ENCODE measurements around the gene RPUSD1. TPM values are rescaled to one million over a fixed set of nuclear protein-coding genes. Genes with fewer than 3 reads are reported as not detected.

Gene RPUSD1
- total and polyA plus RNA-seq, 2 of the 13 experiments (the other 11 are each of a cell fraction or from before 2014, with no cell fraction given), result 13.1 to 26.2 TPM

GRCh38 chr16:740764-741505, 47.2 kb downstream of the RPUSD1 start, which contains the start of gene CIAO3 (continued):
- TF ChIP-seq TFDP2 (CRISPR knock-in tag; IDR thresholded peaks at IDR 0.05), result peak; percentile 84
- peak; percentile 70; the same call in 1 of the 2 replicates for TF ChIP-seq ZNF232 (CRISPR knock-in tag; IDR thresholded peaks at IDR 0.05; ENCODE audit: borderline replicate concordance)
- TF ChIP-seq ZNF678 (CRISPR knock-in tag; IDR thresholded peaks at IDR 0.05), result no peak
- peak; percentile 43; the same call in 1 of the 2 replicates for TF ChIP-seq POGZ (CRISPR knock-in tag; IDR thresholded peaks at IDR 0.05)
- no peak for TF ChIP-seq LBX2 (CRISPR knock-in tag; IDR thresholded peaks at IDR 0.05; ENCODE audit: borderline replicate concordance)
- TF ChIP-seq HNRNPUL1 (IDR thresholded peaks at IDR 0.05; ENCODE audit: low read depth, low read length), result no peak
- peak; percentile 58 for TF ChIP-seq HNRNPLL (IDR thresholded peaks at IDR 0.05; ENCODE audit: low read depth, low read length, poor library complexity, severe bottlenecking)
- TF ChIP-seq ZNF335 (CRISPR knock-in tag; IDR thresholded peaks at IDR 0.05), result peak; percentile 26; the same call in 1 of the 2 replicates
- peak in 1 of 2 experiments; percentile 94; a peak in 2 of 4 replicates for TF ChIP-seq KLF16 (CRISPR knock-in tag; IDR thresholded peaks at IDR 0.05)
- TF ChIP-seq MED13 (CRISPR knock-in tag; IDR thresholded peaks at IDR 0.05), result no peak
- peak; percentile 65 for TF ChIP-seq SALL1 (CRISPR knock-in tag; IDR thresholded peaks at IDR 0.05)
- TF ChIP-seq GMEB1 (CRISPR knock-in tag; IDR thresholded peaks at IDR 0.05; ENCODE audit: borderline replicate concordance), result peak; percentile 95
- peak; percentile 74; the same call in 1 of the 2 replicates for TF ChIP-seq ZSCAN29 (CRISPR knock-in tag; conservative IDR thresholded peaks at IDR 0.05)
- TF ChIP-seq BCL6 (CRISPR knock-in tag; IDR thresholded peaks at IDR 0.05), result no peak
- peak; percentile 95 for TF ChIP-seq HCFC1 (IDR thresholded peaks at IDR 0.05; ENCODE audit: low read depth, low read length)
- no peak; the same call in 1 of the 2 replicates for TF ChIP-seq ZNF121 (CRISPR knock-in tag; IDR thresholded peaks at IDR 0.05)
